ENCODE data around the gene FBXO46.

Gene FBXO46

DNA sequence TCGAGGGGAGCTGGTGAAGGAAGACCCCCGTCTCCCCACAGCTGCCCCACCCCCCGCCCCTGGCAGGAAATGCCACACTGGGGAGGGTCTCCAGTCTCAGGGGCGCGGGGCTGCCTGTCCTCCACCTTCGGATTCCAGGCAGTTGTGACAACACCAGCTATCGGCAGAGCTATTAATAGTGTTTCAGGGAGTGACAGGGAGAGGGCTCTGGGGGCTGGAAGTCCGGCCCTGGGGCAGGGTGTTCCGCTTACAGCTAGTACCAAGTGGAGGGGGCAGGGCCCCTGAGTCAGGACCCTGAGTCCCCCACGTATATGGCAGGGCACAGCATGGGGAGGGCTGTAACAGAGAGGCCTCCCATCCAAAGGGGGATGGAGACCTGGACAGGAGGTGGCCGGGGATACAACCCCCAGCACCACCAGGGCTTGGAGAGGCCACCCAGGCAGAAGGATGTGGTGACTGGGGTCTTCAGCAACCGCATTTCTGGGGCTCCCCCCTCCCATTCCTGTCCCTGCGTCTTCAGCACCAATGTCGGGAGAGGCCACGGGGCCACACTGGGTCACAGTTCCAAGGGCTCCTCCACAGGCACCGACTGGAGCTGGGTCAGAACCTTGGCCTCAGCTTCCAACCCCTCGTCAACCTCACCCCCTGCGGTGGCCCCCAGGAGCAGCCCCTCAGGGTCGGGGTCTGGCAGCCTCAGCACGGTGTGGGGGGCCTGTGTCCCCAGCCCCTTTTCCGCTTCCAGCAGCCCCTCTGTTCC is 34.4 kb upstream of the FBXO46 start:
- TF ChIP-seq ZBTB7A (IDR thresholded peaks at IDR 0.05; ENCODE audit: low read depth): peak; percentile 58; the same call in 1 of the 2 replicates
- no peak for TF ChIP-seq FOXM1 (IDR thresholded peaks at IDR 0.05; ENCODE audit: borderline replicate concordance, low read depth)
- TF ChIP-seq TAF1 (IDR thresholded peaks at IDR 0.05; ENCODE audit: low read depth): no peak

DNA sequence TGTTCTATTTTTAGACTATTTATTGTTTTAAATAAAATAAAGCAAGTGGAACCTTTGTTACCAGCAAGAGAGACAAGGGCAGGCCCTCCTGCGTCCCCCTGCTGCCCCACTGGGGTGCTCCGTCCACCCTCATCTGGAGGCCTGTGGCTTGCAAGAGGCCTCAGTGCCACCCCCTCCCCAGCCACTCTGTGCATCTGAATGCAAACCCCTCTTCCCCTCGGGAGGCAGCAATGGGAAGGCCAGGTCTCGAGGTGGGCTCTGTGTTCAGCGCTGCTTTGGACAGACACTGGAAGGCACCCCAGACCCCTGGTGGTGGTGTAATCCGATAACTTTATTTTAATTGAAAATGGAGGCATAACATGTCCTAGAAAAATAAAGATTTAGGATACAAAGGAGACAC is 33.8 kb upstream of the FBXO46 start:
- no peak for TF ChIP-seq NFIC (IDR thresholded peaks at IDR 0.05)
- TF ChIP-seq EP300 (IDR thresholded peaks at IDR 0.05; ENCODE audit: borderline replicate concordance): no peak
- TF ChIP-seq YY1 (IDR thresholded peaks at IDR 0.05; ENCODE audit: low read depth): no peak
- TF ChIP-seq, protein P1, sequence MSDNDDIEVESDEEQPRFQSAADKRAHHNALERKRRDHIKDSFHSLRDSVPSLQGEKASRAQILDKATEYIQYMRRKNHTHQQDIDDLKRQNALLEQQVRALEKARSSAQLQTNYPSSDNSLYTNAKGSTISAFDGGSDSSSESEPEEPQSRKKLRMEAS (IDR thresholded peaks at IDR 0.05): no peak
- TF ChIP-seq TAF1 (IDR thresholded peaks at IDR 0.05; ENCODE audit: low read depth): no peak
- no peak for TF ChIP-seq TEAD4 (IDR thresholded peaks at IDR 0.05)

DNA sequence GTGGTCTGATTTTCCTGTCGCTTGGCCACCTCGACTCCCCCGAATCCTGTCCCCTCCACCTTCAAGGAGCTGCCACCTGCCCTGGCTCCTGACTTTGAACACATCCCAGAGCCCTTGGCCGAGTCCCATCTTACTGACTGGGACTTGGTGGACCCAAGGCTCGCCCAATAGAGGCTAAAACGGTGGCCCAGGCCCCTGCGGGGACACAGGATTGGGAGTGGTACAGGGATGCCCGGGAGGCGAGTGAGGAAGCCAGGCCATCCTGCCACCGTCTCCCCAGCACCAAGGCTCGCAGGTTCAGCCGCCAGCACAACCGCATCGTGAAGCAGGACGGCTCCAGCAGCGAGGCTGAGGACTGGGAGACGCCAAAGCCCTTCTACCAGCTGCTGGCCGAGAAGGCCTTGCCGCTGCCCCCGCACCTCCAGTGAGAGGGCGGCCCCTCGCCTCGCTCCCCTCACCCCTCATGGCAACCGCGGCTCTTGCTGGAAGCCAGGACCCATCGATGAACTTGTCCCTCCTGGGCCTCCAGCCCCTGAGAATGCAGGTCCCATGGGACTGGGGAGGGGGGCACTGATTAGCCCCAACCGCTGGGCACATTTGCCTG is 33.1 kb upstream of the FBXO46 start:
- TF ChIP-seq, protein P1 (IDR thresholded peaks at IDR 0.05): no peak
- TF ChIP-seq ZBTB7A (IDR thresholded peaks at IDR 0.05; ENCODE audit: low read depth) (no peak), EGR1 (IDR thresholded peaks at IDR 0.05) (no peak), TCF12 (IDR thresholded peaks at IDR 0.05; ENCODE audit: low read depth) (no peak), TAF1 (IDR thresholded peaks at IDR 0.05; ENCODE audit: low read depth) (no peak), TEAD4 (IDR thresholded peaks at IDR 0.05) (no peak), YY1 (IDR thresholded peaks at IDR 0.05; ENCODE audit: low read depth) (no peak), RAD21 (IDR thresholded peaks at IDR 0.05; ENCODE audit: low read depth) (no peak), FOXM1 (IDR thresholded peaks at IDR 0.05; ENCODE audit: borderline replicate concordance, low read depth) (no peak), EP300 (IDR thresholded peaks at IDR 0.05; ENCODE audit: borderline replicate concordance) (no peak), CEBPB (IDR thresholded peaks at IDR 0.05) (no peak), NFIC (IDR thresholded peaks at IDR 0.05) (no peak), USF1 (IDR thresholded peaks at IDR 0.05) (no peak), CREB1 (IDR thresholded peaks at IDR 0.05; ENCODE audit: low read depth) (no peak)
- TF ChIP-seq, protein P2, sequence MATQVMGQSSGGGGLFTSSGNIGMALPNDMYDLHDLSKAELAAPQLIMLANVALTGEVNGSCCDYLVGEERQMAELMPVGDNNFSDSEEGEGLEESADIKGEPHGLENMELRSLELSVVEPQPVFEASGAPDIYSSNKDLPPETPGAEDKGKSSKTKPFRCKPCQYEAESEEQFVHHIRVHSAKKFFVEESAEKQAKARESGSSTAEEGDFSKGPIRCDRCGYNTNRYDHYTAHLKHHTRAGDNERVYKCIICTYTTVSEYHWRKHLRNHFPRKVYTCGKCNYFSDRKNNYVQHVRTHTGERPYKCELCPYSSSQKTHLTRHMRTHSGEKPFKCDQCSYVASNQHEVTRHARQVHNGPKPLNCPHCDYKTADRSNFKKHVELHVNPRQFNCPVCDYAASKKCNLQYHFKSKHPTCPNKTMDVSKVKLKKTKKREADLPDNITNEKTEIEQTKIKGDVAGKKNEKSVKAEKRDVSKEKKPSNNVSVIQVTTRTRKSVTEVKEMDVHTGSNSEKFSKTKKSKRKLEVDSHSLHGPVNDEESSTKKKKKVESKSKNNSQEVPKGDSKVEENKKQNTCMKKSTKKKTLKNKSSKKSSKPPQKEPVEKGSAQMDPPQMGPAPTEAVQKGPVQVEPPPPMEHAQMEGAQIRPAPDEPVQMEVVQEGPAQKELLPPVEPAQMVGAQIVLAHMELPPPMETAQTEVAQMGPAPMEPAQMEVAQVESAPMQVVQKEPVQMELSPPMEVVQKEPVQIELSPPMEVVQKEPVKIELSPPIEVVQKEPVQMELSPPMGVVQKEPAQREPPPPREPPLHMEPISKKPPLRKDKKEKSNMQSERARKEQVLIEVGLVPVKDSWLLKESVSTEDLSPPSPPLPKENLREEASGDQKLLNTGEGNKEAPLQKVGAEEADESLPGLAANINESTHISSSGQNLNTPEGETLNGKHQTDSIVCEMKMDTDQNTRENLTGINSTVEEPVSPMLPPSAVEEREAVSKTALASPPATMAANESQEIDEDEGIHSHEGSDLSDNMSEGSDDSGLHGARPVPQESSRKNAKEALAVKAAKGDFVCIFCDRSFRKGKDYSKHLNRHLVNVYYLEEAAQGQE (IDR thresholded peaks at IDR 0.05; ENCODE audit: low read depth): no peak

DNA sequence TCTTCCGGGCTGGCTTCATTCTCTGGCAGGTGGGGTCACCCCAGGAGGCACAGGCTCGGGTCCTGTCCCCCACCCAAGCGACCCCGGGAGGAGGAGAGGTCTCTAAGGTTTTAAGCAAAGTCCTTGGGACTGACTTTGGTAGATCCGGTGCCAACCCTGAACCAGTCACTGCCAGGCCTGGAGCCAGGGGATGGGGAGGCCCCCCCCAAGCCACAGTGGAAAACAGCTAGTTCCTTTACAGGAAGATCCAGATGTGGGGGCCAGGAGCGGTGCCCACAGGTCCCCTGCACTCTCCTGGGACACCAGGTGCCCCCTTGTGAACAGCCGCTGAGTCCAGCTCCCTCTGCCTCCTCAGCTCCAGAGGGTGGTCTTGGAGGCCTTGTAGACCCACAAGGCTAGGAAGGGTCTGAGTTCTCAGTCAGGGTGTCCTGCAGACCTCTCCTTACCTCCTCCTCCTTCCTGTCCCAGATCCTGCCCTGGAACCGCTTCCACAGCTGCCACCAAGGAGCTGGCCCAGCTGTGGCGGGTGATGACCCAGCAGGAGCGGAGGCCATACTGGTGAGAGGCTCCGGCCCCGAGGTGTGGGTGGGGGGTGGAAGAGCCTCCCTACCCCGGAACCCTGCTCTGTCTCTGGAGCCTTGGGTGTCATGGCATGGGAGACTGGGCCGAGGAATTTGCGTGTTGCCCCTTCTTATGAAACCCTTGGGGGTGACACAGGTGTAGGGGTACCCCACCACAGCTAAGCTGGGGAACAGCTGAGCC is 32.4 kb upstream of the FBXO46 start:
- no peak for TF ChIP-seq TAF1 (IDR thresholded peaks at IDR 0.05; ENCODE audit: low read depth)
- no peak for TF ChIP-seq EP300 (IDR thresholded peaks at IDR 0.05; ENCODE audit: borderline replicate concordance)
- no peak for TF ChIP-seq YY1 (IDR thresholded peaks at IDR 0.05; ENCODE audit: low read depth)
- TF ChIP-seq FOXM1 (IDR thresholded peaks at IDR 0.05; ENCODE audit: borderline replicate concordance, low read depth): no peak
- no peak for TF ChIP-seq TCF12 (IDR thresholded peaks at IDR 0.05; ENCODE audit: low read depth)
- TF ChIP-seq, protein P2 (IDR thresholded peaks at IDR 0.05; ENCODE audit: low read depth): no peak
- TF ChIP-seq, protein P1 (IDR thresholded peaks at IDR 0.05): no peak
- no peak for TF ChIP-seq ZBTB7A (IDR thresholded peaks at IDR 0.05; ENCODE audit: low read depth)
- no peak for TF ChIP-seq NFIC (IDR thresholded peaks at IDR 0.05)
- no peak for TF ChIP-seq RAD21 (IDR thresholded peaks at IDR 0.05; ENCODE audit: low read depth)
- no peak for TF ChIP-seq CEBPB (IDR thresholded peaks at IDR 0.05)

DNA sequence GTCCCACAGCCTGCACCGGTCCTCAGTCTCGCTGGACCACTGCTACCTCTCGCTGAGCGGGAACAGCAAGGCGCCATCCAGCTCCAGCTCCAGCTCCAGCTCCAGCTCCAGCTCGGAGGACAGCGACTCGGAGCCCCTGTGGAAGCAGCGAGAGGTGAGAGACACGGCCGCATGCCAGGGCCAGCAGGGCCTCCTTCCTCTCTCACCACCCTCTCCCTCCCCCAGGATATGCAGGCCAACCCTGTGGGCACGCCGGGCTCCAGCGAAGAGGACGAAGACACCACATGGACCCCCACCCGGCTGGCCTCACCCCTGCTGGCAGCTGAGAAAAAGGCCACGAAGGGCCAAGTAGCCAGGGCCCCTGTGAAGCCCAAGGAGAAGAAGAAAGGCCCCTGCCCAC is 31.0 kb upstream of the FBXO46 start:
- TF ChIP-seq, protein P1 (IDR thresholded peaks at IDR 0.05): no peak
- no peak for TF ChIP-seq CEBPB (IDR thresholded peaks at IDR 0.05)
- no peak for TF ChIP-seq NFIC (IDR thresholded peaks at IDR 0.05)

Measured in Ishikawa (cell line).